Ishikawa (cell line): ENCODE data around the gene AGER.

Experiments used
- CEBPB ChIP-seq: IDR thresholded peaks from 2 replicates; pipeline ENCODE4 v1.6.1; 2012
- CREB1 ChIP-seq: IDR thresholded peaks from 2 replicates; pipeline ENCODE4 v1.6.1; 2012; ENCODE audit warnings: low read depth
- EGR1 ChIP-seq: IDR thresholded peaks from 2 replicates; pipeline ENCODE4 v1.6.1; 2012
- EP300 ChIP-seq: IDR thresholded peaks from 2 replicates; pipeline ENCODE4 v1.6.1; 2012; ENCODE audit warnings: borderline replicate concordance
- FOXM1 ChIP-seq: IDR thresholded peaks from 2 replicates; pipeline ENCODE4 v1.6.1; 2012; ENCODE audit warnings: low read depth, borderline replicate concordance
- MAX ChIP-seq: IDR thresholded peaks from 2 replicates; pipeline ENCODE4 v1.6.1; 2012
- NFIC ChIP-seq: IDR thresholded peaks from 2 replicates; pipeline ENCODE4 v1.6.1; 2012
- RAD21 ChIP-seq: IDR thresholded peaks from 2 replicates; pipeline ENCODE4 v1.6.1; 2012; ENCODE audit warnings: low read depth
- REST ChIP-seq: IDR thresholded peaks from 2 replicates; pipeline ENCODE4 v1.6.1; 2012; ENCODE audit warnings: low read depth, mild to moderate bottlenecking
- TAF1 ChIP-seq: IDR thresholded peaks from 2 replicates; pipeline ENCODE4 v1.6.1; 2012; ENCODE audit warnings: low read depth, mild to moderate bottlenecking
- TCF12 ChIP-seq: IDR thresholded peaks from 2 replicates; pipeline ENCODE4 v1.6.1; 2012; ENCODE audit warnings: low read depth
- TEAD4 ChIP-seq: IDR thresholded peaks from 2 replicates; pipeline ENCODE4 v1.6.1; 2012
- USF1 ChIP-seq: IDR thresholded peaks from 2 replicates; pipeline ENCODE4 v1.6.1; 2012
- YY1 ChIP-seq: IDR thresholded peaks from 2 replicates; pipeline ENCODE4 v1.6.1; 2012; ENCODE audit warnings: low read depth
- ZBTB7A ChIP-seq: IDR thresholded peaks from 2 replicates; pipeline ENCODE4 v1.6.1; 2012; ENCODE audit warnings: low read depth

The AGER gene

DNA sequence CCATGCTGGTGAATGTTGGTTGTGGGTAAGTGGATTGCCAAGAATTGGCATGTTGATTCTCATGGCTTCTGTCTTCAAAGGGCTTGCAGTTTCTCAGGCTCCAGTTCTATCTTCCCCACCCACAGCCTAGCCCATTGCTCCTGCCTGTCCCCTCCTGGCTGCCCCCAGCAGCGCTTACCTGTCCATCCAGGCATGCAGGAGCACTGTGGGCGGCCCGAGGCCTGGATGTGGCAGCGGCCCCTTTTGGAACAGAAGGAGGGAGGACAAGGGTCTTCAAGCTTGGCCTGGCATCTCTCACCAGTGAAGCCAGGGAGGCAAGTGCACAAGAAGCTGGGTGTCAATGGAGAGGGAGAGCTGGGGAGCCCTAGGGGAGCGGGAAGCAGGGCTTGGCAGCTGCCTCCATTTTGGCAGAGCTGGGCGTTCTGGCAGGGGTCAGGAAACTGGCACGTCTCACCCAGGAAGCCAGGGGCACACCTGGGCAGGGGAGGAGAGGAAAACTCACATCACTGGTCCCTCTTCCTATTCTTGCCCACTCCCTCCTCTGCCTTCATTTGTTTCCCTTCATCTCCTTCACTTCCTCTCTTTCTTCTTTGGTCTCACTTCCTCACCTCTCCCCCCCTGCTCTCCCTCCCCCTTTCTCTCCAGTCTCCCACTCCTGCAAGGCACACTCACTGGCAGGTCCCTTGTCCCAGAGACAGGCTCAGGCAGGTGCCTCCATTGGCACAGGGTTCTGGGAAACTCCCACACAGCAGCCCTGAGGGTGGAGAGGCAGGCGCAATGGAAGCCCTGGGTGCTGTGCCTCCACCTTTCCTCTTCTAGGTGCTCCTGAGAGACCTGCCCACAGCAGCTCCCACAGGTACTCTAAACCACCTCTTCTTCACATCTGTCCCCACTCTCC, 38.5 kb upstream of the AGER start:
- TF ChIP-seq TEAD4 (no peak), ZBTB7A (no peak), MAX (no peak), CEBPB (no peak), USF1 (no peak), EGR1 (no peak), NFIC (no peak), YY1 (no peak), TAF1 (no peak)

- TF ChIP-seq EP300 (no peak), CEBPB (no peak), YY1 (no peak), FOXM1 (no peak), TEAD4 (no peak), REST (no peak), ZBTB7A (no peak), RAD21 (no peak), CREB1 (no peak), TAF1 (no peak)
Observed at GRCh38 chr6:32220021-32220420, 36.0 kb upstream of the AGER start.

DNA sequence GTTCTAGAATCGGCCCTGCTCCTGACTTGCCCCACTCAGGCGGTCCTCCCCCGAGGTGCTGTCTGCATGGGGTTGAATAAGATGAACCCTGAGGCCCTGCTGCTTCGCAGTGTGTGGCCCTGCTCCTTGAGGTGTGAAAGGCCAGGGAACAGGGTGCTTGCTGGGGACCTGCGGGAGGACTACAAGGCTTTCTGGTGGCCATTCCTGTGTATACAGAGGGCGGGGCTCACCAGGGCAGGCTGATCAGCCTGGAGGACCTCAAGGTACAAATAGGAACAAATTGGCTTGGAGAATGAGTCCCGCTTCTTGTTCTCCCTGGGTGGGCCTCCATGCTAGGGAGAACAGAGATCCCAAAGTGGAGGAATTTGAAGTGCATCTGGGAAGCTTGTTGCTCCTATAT, 34.1 kb upstream of the AGER start:
- TF ChIP-seq CEBPB (no peak), ZBTB7A (no peak), TCF12 (no peak), USF1 (no peak), TAF1 (no peak), NFIC (no peak), FOXM1 (no peak), EGR1 (no peak), REST (no peak), YY1 (no peak), EP300 (no peak), CREB1 (no peak)

DNA sequence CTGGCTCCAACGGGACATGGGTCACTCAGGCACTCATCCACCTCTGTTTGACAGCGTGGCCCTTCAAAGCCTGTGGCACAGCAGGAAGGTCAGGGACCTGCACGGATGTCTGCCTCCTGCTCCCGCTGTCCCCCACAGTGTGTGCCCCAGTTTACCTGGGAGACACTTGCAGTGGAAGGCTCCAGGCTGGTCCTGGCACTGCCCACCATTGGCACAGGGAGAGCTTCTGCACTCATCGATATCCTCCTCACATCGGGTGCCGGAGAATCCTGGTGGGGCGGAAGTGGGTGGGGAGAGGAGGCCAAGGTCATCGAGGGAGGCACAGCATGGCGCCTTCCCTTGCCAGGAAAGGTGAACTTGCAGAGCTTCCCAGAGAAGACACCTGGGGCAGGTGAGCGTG, 32.9 kb upstream of the AGER start:
- TF ChIP-seq EGR1, result no peak
- no peak for TF ChIP-seq RAD21
- no peak for TF ChIP-seq FOXM1
- TF ChIP-seq MAX, result no peak
- no peak for TF ChIP-seq TEAD4
- no peak for TF ChIP-seq ZBTB7A

DNA sequence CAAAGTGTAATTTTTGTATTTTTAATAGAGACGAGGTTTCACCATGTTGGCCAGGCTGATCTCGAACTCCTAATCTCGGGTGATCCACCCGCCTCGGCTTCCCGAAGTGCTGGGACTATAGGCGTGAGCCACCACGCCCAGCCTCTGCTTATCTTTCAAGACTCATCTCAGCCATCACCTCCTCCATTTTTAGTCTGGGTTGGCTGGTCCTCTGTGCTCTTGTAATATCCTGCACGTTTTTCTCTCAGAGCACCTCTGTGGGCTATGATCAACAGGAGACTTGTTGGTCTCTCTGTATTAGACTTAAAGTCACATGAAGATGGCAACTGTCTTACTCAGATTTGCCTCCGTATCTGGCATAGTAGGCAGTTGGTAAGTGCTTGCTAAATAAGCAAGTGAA, 32.2 kb upstream of the AGER start:
- TF ChIP-seq YY1 (no peak), EP300 (no peak), RAD21 (no peak), TEAD4 (no peak)

GRCh38 chr6:32215617-32216016, 31.6 kb upstream of the AGER start:
- TF ChIP-seq FOXM1 (no peak), ZBTB7A (no peak), EP300 (no peak), TCF12 (no peak), TEAD4 (no peak), YY1 (no peak), REST (no peak), EGR1 (no peak), USF1 (no peak), NFIC (no peak), TAF1 (no peak), CREB1 (no peak)
